Measurements from ENCODE around the gene GRK2.

DNA sequence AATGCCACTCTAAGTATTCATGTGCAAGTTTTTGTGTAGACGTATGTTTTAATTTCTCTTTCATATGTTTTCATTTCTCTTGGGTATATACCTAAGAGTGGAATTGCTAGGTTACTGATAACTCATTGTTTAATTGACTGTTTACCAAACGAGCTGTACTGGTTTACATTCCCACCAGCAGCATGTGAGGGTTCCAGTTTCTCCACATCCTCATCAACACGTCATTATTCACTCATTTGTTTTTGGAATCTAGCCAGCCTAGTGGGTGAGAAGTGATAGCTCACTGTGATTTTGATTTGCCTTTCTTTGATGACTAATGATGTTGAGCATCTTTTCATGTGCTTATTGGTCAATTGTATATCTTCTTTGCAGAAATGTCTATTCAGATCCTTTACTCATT, 26.8 kb downstream of the GRK2 start:
- TF ChIP-seq EGR1 (IDR thresholded peaks at IDR 0.05; ENCODE audit: borderline replicate concordance, low read depth, low read length) (no peak), BACH1 (IDR thresholded peaks at IDR 0.05; ENCODE audit: low read length) (no peak), SAP30 (IDR thresholded peaks at IDR 0.05; ENCODE audit: insufficient read depth, insufficient replicate concordance, low read length) (no peak), TEAD4 (IDR thresholded peaks at IDR 0.05; ENCODE audit: low read depth, low read length) (no peak), EZH2 (IDR thresholded peaks at IDR 0.05; ENCODE audit: low read depth, low read length, severe bottlenecking) (no peak), NANOG (IDR thresholded peaks at IDR 0.05; ENCODE audit: insufficient read depth, low read depth, low read length, poor library complexity, severe bottlenecking) (no peak), EP300 (IDR thresholded peaks at IDR 0.05; ENCODE audit: borderline replicate concordance in 1 of 2, low read depth in 2 of 2, low read length in 2 of 2) (no peak)
- TF ChIP-seq, protein P1, sequence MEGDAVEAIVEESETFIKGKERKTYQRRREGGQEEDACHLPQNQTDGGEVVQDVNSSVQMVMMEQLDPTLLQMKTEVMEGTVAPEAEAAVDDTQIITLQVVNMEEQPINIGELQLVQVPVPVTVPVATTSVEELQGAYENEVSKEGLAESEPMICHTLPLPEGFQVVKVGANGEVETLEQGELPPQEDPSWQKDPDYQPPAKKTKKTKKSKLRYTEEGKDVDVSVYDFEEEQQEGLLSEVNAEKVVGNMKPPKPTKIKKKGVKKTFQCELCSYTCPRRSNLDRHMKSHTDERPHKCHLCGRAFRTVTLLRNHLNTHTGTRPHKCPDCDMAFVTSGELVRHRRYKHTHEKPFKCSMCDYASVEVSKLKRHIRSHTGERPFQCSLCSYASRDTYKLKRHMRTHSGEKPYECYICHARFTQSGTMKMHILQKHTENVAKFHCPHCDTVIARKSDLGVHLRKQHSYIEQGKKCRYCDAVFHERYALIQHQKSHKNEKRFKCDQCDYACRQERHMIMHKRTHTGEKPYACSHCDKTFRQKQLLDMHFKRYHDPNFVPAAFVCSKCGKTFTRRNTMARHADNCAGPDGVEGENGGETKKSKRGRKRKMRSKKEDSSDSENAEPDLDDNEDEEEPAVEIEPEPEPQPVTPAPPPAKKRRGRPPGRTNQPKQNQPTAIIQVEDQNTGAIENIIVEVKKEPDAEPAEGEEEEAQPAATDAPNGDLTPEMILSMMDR (IDR thresholded peaks at IDR 0.05; ENCODE audit: control extremely low read depth in 1 of 3, insufficient read depth in 1 of 3, low read depth in 1 of 3, low read length in 3 of 3), result no peak
- TF ChIP-seq, protein P2, sequence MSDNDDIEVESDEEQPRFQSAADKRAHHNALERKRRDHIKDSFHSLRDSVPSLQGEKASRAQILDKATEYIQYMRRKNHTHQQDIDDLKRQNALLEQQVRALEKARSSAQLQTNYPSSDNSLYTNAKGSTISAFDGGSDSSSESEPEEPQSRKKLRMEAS (IDR thresholded peaks at IDR 0.05), result no peak

Measured in H1 (cell line).